GM19238 (cell line): ENCODE results near the gene FCHSD1.

Source experiments
- DNase-seq: peaks from one replicate; pipeline ENCODE4 v3.0.0; 2011; ENCODE audit warnings: low spot score; ENCODE audit not compliant: insufficient read length

The FCHSD1 gene

GRCh38 chr5:141650851-141651727 lies at the start of gene FCHSD1:
Gene FCHSD1, minus strand, starts transcription at chr5:141651418. Its CDS starts 50 bp downstream, at chr5:141651368.
- DNase-seq = peak; percentile 99

GRCh38 chr5:141697586-141697985 lies 46.4 kb upstream of the FCHSD1 start:
- no peak for DNase-seq

- no peak for DNase-seq
Measured at GRCh38 chr5:141696431-141696830, 45.2 kb upstream of the FCHSD1 start.

GRCh38 chr5:141695627-141696215 lies 44.5 kb upstream of the FCHSD1 start:
- DNase-seq = no peak

GRCh38 chr5:141694479-141694878 lies 43.3 kb upstream of the FCHSD1 start:
- DNase-seq = no peak

- DNase-seq = no peak
Measured at GRCh38 chr5:141692919-141693725, 41.9 kb upstream of the FCHSD1 start.

GRCh38 chr5:141692533-141692888 lies 41.3 kb upstream of the FCHSD1 start:
- DNase-seq = no peak

- DNase-seq = peak; percentile 77
Measured at GRCh38 chr5:141691867-141692532, 40.8 kb upstream of the FCHSD1 start.

- DNase-seq = no peak
Measured at GRCh38 chr5:141691286-141691866, 40.2 kb upstream of the FCHSD1 start.

GRCh38 chr5:141686648-141687416 lies 35.6 kb upstream of the FCHSD1 start:
- no peak for DNase-seq

- no peak for DNase-seq
Measured at GRCh38 chr5:141685591-141685990, 34.4 kb upstream of the FCHSD1 start.

GRCh38 chr5:141683596-141684141 lies 32.5 kb upstream of the FCHSD1 start:
- DNase-seq = no peak

GRCh38 chr5:141681695-141682641 lies 30.8 kb upstream of the FCHSD1 start, which contains the start of gene ARAP3:
Gene ARAP3, minus strand, starts transcription at chr5:141682230. Its CDS starts 1,744 bp downstream, at chr5:141680486.
- DNase-seq = no peak

GRCh38 chr5:141681295-141681694 lies 30.1 kb upstream of the FCHSD1 start:
- DNase-seq = no peak

GRCh38 chr5:141680751-141681201 lies 29.6 kb upstream of the FCHSD1 start:
- no peak for DNase-seq

- no peak for DNase-seq
Measured at GRCh38 chr5:141680178-141680577, 29.0 kb upstream of the FCHSD1 start.

- no peak for DNase-seq
Measured at GRCh38 chr5:141677415-141677814, 26.2 kb upstream of the FCHSD1 start.

GRCh38 chr5:141675672-141676071 lies 24.5 kb upstream of the FCHSD1 start:
- no peak for DNase-seq

- DNase-seq = no peak
Measured at GRCh38 chr5:141674747-141675146, 23.5 kb upstream of the FCHSD1 start.
